Measurements from ENCODE around the gene BMP2K.
A peak's percentile ranks its signal among the peaks of the same experiment; 100 is the strongest.

The BMP2K gene

DNA sequence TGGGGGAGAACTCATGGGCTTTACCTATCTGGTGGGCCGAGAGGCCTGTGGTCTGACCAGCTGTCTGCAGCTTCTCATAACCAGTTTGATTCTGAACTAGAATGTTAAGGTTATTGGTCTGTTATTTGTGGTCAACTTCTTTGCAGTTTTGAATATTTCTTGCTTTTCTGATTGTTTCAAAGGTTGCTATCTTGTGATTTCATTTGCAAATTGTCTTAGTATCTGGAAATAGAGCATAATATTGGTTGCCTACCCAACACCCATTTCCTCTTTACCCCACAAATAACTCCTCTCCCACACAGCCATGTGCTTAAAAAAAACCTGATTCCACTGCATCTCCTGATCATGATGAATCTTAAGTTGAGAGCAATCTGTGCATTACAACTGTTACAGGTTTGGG, 39.1 kb upstream of the BMP2K start:
- DNase-seq (ENCODE audit: low read depth, low spot score) = no peak
- H3K4me3 ChIP-seq (ENCODE audit: low read depth, low read length) = no peak overlapping the region
- POLR2A ChIA-PET = interaction anchor here (1.5 kb wide), 1 partner anchor 12 kb away, joined by 3 read pairs; no protein-coding TSS in a partner anchor
- CTCF ChIA-PET = interaction anchor here (2.1 kb wide), 1 partner anchor 8 kb away, joined by 11 read pairs; no protein-coding TSS in a partner anchor
- TF ChIP-seq, protein P1, sequence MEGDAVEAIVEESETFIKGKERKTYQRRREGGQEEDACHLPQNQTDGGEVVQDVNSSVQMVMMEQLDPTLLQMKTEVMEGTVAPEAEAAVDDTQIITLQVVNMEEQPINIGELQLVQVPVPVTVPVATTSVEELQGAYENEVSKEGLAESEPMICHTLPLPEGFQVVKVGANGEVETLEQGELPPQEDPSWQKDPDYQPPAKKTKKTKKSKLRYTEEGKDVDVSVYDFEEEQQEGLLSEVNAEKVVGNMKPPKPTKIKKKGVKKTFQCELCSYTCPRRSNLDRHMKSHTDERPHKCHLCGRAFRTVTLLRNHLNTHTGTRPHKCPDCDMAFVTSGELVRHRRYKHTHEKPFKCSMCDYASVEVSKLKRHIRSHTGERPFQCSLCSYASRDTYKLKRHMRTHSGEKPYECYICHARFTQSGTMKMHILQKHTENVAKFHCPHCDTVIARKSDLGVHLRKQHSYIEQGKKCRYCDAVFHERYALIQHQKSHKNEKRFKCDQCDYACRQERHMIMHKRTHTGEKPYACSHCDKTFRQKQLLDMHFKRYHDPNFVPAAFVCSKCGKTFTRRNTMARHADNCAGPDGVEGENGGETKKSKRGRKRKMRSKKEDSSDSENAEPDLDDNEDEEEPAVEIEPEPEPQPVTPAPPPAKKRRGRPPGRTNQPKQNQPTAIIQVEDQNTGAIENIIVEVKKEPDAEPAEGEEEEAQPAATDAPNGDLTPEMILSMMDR (IDR thresholded peaks at IDR 0.05; ENCODE audit: insufficient read depth, low read length, missing control alignments) = no peak

GRCh38 chr4:78737973-78738372, 38.2 kb upstream of the BMP2K start:
- POLR2A ChIA-PET = interaction anchor here (1.5 kb wide), 1 partner anchor 12 kb away, joined by 3 read pairs; no protein-coding TSS in a partner anchor
- TF ChIP-seq, protein P1 (IDR thresholded peaks at IDR 0.05; ENCODE audit: insufficient read depth, low read length, missing control alignments) = no peak
- H3K4me3 ChIP-seq (ENCODE audit: low read depth, low read length) = no peak overlapping the region
- CTCF ChIA-PET = no interaction called here
- no peak for DNase-seq (ENCODE audit: low read depth, low spot score)

DNA sequence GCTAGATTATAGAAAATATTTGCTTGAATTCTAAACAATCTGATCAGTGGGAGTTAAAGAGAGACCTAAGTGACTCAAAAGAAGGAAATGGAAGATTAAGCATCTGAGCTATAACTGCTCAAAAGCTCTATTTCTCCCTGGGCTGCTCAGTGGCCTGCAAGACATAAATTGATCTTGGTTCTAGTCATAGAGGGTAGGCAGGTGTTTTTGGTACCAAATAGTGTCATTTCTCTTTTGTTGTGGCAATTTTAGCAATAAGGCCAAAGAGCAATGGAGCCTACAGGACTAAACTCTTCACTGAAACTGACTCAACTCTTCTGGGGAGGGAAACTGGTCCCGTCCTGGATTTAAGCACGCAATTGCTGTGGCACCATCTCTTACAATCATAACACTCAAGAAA, 33.9 kb upstream of the BMP2K start:
- no peak overlapping the region for H3K4me3 ChIP-seq (ENCODE audit: low read depth, low read length)
- POLR2A ChIA-PET = no interaction called here
- DNase-seq (ENCODE audit: low read depth, low spot score) = no peak
- TF ChIP-seq, protein P1 (IDR thresholded peaks at IDR 0.05; ENCODE audit: insufficient read depth, low read length, missing control alignments) = no peak
- CTCF ChIA-PET = interaction anchor here (1.3 kb wide), 1 partner anchor 17 kb away, joined by 3 read pairs; no protein-coding TSS in a partner anchor

GRCh38 chr4:78747475-78747922, 28.7 kb upstream of the BMP2K start:
- CTCF ChIA-PET = interaction anchor here (1.1 kb wide), 1 partner anchor 136 kb away, joined by 4 read pairs; no protein-coding TSS in a partner anchor
- POLR2A ChIA-PET = no interaction called here

GRCh38 chr4:78748381-78748780, 27.8 kb upstream of the BMP2K start:
- ChIA-PET POLR2A (no interaction called here), CTCF (no interaction called here)
- DNase-seq (ENCODE audit: low read depth, low spot score) = no peak
- no peak overlapping the region for H3K4me3 ChIP-seq (ENCODE audit: low read depth, low read length)
- TF ChIP-seq, protein P1 (IDR thresholded peaks at IDR 0.05; ENCODE audit: insufficient read depth, low read length, missing control alignments) = no peak

More at GRCh38 chr4:78747475-78747922, 28.7 kb upstream of the BMP2K start:
- TF ChIP-seq, protein P1 (IDR thresholded peaks at IDR 0.05; ENCODE audit: insufficient read depth, low read length, missing control alignments) = no peak
- DNase-seq (ENCODE audit: low read depth, low spot score) = peak; percentile 93
- H3K4me3 ChIP-seq (ENCODE audit: low read depth, low read length) = no peak overlapping the region

DNA sequence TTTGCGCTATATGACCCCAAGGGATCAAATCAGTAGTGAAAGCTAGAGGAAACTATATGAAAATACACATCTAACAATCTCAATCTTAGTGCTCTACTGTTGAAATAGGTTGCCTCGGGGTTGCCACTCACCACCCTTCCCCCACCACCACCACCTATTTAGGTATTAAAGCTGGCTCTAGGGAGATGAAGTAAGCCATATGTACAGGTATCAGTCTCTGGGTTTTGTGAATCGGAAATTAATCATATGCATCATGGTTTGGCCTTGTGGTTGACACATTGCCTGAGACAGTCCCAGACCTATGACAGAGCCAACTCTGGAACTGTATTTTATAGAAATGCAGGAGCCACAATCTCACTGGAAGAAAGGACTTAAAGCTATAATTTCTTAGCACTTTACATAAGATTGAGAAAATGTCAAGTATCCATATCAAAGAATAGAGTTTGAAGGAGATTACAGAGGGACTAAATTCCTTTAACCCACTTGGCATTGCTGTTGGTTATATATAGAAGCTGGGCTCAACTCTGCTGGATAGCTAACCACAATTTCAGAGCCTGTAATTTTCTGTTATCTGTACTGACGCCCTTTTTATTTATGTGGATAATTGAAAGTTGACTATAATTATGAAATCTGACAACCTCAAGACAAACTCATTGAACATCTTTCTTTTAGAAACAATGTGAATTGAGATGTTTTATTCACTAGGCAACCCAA, 26.7 kb upstream of the BMP2K start:
- no peak for DNase-seq (ENCODE audit: low read depth, low spot score)
- TF ChIP-seq, protein P1 (IDR thresholded peaks at IDR 0.05; ENCODE audit: insufficient read depth, low read length, missing control alignments) = no peak
- ChIA-PET CTCF (no interaction called here), POLR2A (interaction anchor here (1.1 kb wide), 1 partner anchor 12 kb away, joined by 3 read pairs; no protein-coding TSS in a partner anchor)
- H3K4me3 ChIP-seq (ENCODE audit: low read depth, low read length) = no peak overlapping the region

All from AG04449 (cell line).